ENCODE measurements around the gene NDUFV2.

NDUFV2 gene

GRCh38 chr18:9062418-9062751 lies 40.1 kb upstream of the NDUFV2 start:
- no peaks in the 10 kb centered on the region for H3K9me3 ChIP-seq
- H3K4me3 ChIP-seq (ENCODE audit: low read depth, low read length): no peak overlapping the region
- TF ChIP-seq, protein P1, sequence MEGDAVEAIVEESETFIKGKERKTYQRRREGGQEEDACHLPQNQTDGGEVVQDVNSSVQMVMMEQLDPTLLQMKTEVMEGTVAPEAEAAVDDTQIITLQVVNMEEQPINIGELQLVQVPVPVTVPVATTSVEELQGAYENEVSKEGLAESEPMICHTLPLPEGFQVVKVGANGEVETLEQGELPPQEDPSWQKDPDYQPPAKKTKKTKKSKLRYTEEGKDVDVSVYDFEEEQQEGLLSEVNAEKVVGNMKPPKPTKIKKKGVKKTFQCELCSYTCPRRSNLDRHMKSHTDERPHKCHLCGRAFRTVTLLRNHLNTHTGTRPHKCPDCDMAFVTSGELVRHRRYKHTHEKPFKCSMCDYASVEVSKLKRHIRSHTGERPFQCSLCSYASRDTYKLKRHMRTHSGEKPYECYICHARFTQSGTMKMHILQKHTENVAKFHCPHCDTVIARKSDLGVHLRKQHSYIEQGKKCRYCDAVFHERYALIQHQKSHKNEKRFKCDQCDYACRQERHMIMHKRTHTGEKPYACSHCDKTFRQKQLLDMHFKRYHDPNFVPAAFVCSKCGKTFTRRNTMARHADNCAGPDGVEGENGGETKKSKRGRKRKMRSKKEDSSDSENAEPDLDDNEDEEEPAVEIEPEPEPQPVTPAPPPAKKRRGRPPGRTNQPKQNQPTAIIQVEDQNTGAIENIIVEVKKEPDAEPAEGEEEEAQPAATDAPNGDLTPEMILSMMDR (IDR thresholded peaks at IDR 0.05; ENCODE audit: low read depth, low read length): no peak
- no peaks in the 10 kb centered on the region for H3K27me3 ChIP-seq
- DNase-seq: no peak
- no peaks in the 10 kb centered on the region for H3K36me3 ChIP-seq
- H3K4me1 ChIP-seq: no peaks in the 10 kb centered on the region

DNA sequence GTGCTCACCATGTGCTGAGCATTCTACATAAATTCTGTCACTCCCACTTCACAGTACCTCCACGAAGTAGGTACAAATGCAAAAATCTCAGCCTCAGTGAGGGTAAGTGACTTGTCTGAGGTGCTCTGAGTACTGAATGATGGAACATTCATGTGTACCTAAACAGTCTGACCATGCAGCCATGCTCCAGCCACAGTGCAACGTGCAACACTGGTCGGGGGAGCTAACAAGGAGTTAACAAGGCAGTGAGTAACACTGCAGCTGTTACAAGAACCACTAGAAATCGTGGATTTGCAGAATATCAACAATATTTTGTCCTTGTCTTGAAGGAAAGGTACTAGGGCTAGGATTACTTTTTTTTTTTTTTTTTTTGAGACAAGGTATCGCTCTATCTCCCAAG lies 36.6 kb upstream of the NDUFV2 start:
- no peak for DNase-seq
- Histone ChIP-seq H3K27me3 (no peaks in the 10 kb centered on the region), H3K4me3 (ENCODE audit: low read depth, low read length) (no peak overlapping the region), H3K36me3 (no peaks in the 10 kb centered on the region), H3K4me1 (no peaks in the 10 kb centered on the region), H3K9me3 (no peaks in the 10 kb centered on the region)
- TF ChIP-seq, protein P1 (IDR thresholded peaks at IDR 0.05; ENCODE audit: low read depth, low read length): no peak

- TF ChIP-seq, protein P1 (IDR thresholded peaks at IDR 0.05; ENCODE audit: low read depth, low read length): no peak
- Histone ChIP-seq H3K9me3 (no peaks in the 10 kb centered on the region), H3K36me3 (no peaks in the 10 kb centered on the region), H3K4me3 (ENCODE audit: low read depth, low read length) (no peak overlapping the region), H3K27me3 (no peaks in the 10 kb centered on the region), H3K4me1 (no peaks in the 10 kb centered on the region)
- DNase-seq: no peak
Observed at GRCh38 chr18:9066358-9066757, 36.1 kb upstream of the NDUFV2 start.

DNA sequence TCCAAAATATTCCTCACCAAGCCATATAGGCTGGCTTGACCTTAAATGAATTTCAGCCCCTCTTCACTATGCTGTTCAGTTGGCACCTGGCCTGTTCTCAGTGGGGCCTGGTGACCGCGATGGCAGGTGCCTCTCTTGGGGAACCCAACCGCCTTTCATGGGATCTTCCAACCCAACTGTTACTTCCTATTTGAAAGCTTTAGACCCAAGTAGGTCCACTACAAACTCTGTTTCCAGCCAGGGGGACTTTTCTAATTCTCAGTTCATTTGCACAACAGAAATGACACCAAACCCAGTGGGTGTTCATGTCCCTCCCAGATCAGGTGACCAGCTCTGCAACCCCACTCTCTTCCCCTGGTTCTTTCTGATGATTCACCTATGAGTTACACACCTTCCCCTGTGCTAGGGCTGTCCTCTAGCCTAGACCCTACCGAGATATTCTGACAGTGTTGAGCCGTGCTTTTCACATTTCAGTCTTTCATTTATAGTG lies 35.6 kb upstream of the NDUFV2 start:
- TF ChIP-seq, protein P1 (IDR thresholded peaks at IDR 0.05; ENCODE audit: low read depth, low read length): no peak
- DNase-seq: no peak
- H3K9me3 ChIP-seq: no peaks in the 10 kb centered on the region
- H3K36me3 ChIP-seq: no peaks in the 10 kb centered on the region
- H3K4me1 ChIP-seq: no peaks in the 10 kb centered on the region
- H3K27me3 ChIP-seq: no peaks in the 10 kb centered on the region
- no peak overlapping the region for H3K4me3 ChIP-seq (ENCODE audit: low read depth, low read length)

- no peaks in the 10 kb centered on the region for H3K4me1 ChIP-seq
- no peaks in the 10 kb centered on the region for H3K9me3 ChIP-seq
- TF ChIP-seq, protein P1 (IDR thresholded peaks at IDR 0.05; ENCODE audit: low read depth, low read length): no peak
- no peaks in the 10 kb centered on the region for H3K27me3 ChIP-seq
- DNase-seq: no peak
- no peaks in the 10 kb centered on the region for H3K36me3 ChIP-seq
- no peak overlapping the region for H3K4me3 ChIP-seq (ENCODE audit: low read depth, low read length)
Observed at GRCh38 chr18:9067823-9068222, 34.7 kb upstream of the NDUFV2 start.

DNA sequence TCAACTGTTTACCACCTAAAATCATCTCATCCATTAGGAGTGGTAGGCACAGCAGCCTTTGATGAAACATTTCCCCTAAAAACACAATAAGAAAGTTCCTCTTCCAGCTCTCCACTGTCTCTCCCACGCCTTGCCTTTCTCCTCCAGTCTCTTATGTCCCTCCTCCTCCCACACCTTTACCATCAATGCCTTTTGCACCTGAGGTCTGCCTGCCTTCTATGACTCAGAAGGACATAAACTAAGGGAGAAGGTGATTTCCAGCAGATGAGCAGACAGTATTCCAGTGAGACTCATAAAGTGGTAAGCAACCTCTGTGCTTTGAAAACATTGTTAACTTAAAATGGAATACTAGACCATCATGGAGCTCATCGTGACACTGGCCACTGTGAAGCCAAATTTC lies 34.2 kb upstream of the NDUFV2 start:
- Histone ChIP-seq H3K9me3 (no peaks in the 10 kb centered on the region), H3K4me1 (no peaks in the 10 kb centered on the region), H3K4me3 (ENCODE audit: low read depth, low read length) (no peak overlapping the region), H3K36me3 (no peaks in the 10 kb centered on the region), H3K27me3 (no peaks in the 10 kb centered on the region)
- DNase-seq: no peak
- TF ChIP-seq, protein P1 (IDR thresholded peaks at IDR 0.05; ENCODE audit: low read depth, low read length): no peak
